HG03457 (cell line): Measurements from ENCODE around the gene SLC35F1.
"Not testable (repeated sequence)": the region's sequence is repeated elsewhere in the genome, so short reads cannot be mapped to it uniquely, and the experiment has no call there.

Experiments used
- ATAC-seq: cut with Tn5 transposase; IDR thresholded peaks from one replicate; pipeline ENCODE4 v1.9.1; 2021; ENCODE audit warnings: moderate number of reproducible peaks; ENCODE audit not compliant: unreplicated experiment

The SLC35F1 gene

DNA sequence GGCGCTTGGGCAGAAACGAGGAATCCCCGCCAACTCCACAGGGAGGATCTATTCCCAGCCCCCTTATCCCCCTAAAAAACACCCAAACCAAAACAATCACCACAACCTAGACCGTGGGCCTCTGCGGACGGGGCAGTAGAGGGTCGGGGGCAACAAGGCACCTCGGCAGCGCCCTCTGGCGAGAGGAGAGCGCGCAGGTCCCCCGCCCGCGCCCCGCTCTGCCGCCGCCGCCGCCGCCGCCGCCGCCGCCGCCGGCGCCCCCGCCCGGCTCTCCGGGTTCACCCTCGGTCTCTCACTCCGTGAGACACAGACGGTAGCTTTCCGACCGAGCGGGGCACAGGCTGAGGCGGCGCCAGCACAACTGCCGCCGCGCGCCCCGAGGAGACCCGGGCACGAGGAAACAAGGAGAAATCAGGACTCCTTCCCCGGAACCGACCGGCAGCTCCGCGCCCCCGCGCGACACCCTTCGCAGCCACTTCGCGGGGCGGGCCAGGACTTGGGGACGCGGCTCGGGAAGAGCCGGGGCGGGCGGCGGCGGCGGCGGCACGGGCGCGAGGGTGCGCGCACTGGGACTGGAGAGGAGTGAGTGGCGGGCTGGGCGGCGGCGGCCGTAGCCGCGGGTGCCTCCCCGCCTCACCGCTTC lies at the start of gene SLC35F1:
SLC35F1 (plus strand) TSS at position 307 of the 643 bp plus-strand sequence.
- peak; percentile 51 for ATAC-seq

DNA sequence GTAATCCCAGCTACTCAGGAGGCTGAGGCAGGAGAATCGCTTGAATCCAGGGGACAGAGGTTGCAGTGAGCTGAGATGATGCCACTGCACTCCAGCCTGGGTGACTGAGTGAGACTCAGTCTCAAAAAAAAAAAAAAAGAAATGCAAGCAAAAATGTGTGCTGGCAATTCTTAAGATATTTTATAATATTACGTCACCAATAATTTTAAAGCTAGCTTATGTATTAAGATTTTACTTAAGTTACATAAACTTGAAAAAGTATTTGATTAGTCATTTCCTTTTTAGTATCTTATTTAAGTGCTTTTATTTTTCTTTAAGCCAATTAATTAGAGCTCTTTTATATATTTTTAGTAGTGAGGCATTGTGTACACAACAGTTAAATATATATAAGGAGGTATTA lies 48.5 kb upstream of the SLC35F1 start:
- ATAC-seq = not testable (repeated sequence)

DNA sequence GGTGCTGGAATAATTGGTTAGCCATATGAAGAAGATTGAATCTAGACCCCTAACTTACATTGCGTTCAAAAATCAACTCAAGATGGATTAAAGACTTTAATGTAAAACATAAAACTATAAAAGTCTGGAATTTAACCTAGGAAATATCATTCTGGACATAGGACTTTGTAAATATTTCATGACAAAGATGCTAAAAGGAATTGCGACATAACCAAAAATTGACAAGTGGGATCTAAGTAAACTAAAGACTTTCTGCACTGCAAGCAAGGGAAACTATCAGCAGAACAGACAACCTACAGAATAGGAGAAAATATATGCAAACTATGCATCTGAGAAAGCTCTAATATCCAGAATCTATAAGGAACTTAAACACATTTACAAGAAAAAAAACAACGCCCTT lies 45.5 kb upstream of the SLC35F1 start:
- ATAC-seq = no peak

DNA sequence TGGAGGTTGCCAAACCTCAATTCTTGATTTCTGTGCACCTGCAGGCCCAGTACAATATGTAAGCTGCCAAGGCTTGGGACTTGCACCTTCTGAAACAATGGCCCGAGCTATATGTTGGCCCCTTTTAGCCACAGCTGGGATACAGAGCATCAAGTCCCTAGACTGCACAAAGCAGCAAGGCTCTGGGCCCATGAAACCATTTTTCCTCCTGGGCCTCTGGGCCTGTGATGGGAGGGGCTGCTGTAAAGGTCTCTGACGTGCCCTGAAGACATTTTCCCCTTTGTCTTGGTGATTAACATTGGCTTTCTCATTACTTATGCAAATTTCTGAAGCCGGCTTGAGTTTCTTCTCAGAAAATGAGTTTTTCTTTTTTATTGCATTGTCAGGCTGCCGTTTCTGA lies 40.5 kb upstream of the SLC35F1 start:
- ATAC-seq = no peak

DNA sequence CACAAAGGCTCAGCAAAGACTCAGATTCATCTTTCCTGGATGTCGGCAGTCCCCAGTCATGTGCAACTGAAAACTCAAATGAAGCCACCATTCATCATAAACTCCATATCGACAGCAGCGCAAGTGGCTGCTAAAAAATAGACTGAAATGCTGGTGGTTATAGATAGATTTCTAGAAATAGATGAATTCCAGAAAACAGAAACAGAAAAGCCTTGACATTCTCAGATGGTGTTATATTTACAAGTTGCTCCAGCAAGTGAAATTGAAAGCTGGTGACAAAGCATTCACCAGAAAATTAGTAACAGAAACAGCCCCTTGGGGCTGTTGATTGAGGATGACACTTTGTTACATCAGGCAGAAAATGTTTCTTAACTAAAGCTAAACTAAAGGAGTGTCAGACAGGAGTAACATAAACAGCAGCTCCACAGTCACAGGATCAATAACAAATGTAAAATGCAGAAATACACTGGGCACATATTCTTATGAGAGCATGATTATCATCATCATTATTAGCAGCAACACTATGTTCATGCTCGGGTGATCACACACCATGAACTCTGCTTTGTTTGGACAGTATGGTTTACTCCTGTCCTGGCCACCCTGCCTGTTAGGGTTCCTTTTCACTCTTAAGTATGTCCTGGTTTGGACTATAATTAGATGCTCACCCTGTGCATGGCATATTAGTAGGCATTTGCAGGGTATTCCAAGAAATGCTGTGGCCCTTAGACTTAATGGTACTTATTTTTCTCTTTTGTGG lies 36.4 kb upstream of the SLC35F1 start:
- ATAC-seq = peak; percentile 84

DNA sequence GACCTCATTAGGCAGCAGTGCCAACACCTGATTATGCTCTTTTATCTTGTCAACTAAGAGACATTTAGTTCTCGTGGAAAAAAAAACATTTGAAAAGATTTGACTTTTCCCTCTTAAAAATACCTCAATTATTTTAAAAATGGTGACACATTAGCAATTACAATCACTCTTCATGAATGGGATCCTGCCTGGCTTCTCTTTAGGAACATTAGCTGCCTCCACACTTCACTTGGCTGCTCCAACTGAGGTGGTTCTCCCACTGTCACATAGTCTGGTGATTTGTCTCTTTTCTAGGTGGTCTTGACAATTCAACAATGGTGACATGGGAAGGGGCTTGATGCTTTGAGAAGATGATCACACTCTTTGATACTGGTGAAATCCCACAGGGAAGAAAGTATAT lies 26.2 kb upstream of the SLC35F1 start:
- ATAC-seq = no peak

DNA sequence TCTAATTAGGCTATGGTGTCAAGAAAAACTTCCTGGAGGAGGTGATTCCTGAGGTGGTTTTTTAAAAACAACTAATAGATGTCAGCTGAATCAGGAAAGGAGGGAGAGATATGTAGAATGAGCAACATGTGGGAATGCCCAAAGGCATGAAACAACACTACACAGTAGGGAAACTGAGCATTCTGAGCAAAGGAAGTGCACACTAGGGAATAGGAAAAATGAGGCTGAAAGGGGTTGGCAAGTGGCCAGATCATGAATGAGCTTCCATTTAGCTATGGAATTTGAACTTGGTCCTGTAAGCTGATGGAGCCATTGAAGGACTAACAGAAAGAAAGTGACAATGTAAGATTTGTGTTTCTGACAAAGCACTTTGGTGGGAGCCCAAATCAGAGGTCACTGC lies 16.9 kb upstream of the SLC35F1 start:
- ATAC-seq = no peak

DNA sequence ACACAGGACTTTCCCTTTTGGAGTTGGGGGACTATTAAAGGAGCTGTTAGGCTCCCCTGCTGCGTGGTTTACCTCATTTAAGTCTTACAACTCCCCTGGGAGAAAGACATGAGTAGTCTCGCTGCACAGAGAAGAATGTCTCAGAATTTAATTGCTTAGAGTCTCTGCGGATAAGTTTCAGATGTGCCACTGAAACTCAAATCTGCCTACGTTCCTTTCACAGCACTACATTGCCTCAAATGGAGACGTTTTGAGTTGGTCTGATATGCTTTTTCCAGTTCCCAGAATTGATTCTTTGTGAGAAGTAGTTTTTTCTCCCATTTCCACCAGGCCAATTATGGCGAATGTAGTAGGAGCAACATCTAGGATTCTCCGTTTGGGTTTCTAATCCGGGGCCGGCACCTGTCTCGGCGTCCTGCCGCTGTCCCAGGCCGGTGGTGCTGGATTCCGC lies 532 bp upstream of the SLC35F1 start:
- peak; percentile 45 for ATAC-seq

DNA sequence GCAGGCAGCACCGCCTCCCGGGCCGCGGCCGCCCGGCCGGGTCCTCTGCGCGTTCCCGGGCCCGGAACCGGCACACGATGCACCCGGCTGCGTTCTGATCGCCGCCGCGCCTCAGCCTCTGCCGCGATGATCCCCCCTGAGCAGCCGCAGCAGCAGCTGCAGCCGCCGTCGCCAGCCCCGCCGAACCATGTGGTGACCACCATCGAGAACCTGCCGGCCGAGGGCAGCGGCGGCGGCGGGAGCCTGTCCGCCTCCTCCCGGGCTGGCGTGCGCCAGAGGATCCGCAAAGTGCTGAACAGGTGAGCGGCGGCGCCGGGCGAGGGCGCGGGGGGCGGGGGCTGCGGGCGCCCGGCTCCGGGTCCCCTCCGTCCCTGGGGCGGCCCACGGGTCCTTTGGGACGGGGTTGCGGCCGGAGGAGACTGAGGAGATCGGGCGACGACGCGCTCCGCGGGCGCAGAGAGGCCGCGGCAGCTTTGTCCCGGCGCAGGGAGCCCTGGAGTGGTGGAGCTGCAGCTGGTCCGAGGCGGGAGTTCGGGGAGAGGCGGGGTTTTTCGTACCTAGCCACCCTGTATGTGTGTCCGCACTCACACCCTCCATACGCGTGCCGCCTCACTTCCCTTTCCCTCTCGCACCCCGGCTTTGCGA lies 659 bp downstream of the SLC35F1 start:
- peak; percentile 2 for ATAC-seq

DNA sequence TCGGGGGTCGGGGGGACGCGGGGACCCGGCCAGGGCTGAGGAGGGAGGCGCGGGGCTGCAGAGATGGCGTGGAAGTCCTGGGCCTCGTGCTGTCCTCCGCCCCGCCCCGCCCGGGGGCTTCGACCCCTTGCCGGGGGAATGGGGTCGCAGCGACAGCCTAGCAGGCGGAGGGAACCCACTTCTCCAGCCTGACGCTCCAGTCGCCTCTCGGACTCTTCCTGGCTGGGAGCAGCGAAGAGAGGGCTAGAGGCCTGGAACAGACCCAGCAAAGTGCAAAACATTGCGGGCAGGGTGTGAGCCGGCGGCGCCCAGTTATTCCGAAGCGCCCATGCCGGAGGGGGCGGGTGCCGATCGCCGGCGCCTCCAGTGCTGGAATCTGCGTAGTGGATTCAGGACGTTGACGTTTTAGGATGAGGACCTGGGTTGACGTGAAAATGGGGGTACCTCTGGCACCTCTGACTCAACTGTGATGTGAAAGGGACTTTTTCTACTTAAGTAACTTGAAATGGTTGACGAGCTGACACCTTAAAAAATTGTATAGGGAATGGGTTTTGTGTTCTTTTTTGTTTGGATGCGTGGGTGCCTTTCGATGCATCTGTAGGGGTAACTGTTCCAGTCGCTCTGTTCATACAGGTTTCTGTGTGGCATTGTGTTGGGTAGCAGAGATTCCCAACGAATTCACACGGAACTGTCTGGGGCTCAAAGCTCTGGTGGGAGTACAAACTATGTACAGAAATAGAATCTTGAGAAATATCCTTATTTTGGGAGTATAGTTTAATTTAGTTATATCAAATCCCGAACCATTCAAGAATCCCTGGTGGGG lies 1.4 kb downstream of the SLC35F1 start:
- no peak for ATAC-seq

DNA sequence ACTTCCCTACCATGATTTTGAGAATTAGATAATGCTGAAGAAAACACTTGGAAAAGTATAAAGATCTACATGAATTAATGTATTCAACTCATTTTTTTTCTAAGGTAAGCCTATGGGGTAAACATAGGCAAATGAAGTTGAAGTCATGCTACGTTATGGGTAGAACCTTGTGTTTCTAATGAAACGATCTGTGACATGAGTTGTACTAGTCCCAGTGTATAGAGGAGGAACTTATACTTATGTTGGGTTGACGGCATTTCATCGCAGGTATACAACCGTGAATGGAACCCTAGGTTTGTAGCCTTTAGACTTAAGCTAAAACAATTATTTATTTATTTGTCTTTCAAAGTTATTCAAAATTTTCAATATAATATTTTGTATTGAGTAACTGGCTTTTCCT lies 2.6 kb downstream of the SLC35F1 start:
- no peak for ATAC-seq

DNA sequence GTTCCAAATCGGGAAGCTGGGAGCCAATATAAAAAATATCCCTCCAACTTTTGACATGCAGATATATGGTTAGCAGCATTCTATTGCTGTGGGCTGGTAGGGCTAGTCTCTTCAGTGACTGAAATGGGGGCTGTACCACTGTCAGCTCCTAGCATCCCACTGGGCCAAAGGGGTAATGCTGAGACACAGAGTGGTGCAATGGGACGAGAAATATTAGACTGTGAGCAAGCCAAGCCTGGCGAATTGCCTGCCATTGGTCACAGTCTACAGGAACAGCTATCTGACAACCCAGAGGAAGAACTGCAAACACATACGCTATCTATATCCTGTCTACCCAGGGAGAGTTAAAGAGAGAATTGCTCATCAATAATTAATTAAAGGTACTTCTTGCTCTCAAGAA lies 3.5 kb downstream of the SLC35F1 start:
- ATAC-seq = no peak

DNA sequence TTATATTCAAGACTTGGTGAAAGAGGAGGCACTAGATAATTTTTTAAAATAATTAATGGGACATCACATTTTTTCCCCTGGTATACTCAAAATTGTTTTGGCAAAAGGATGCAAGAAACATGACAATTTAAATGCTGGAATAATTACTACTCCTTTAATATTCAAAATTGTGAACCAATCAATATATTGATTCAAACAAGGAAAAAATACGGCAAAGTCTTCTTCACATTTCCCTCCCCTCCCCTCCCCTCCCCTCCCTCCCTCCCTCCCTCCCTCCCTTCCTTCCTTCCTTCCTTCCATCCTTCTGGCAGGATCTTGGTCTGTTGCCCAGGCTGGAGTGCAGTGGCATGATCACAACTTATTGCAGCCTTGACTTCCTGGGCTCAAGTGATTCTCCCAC lies 4.1 kb downstream of the SLC35F1 start:
- no peak for ATAC-seq

DNA sequence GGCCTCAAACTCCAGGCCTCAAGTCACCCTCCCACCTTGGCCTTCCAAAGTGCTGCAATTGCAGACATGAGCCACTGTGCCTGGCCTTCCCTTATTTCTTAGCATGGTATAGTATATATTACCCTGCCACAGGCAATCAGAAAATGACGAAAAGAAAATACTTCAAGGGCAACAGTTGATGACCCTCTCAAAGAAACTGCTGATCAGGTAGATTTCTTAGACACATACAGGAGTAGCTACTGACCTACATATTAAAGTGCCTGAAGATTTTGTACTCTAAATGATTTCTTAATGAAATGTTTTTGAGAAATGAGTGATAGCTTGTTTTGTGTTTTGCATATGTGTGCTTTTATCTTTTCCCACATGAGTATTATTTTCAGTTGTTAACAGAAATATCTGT lies 4.6 kb downstream of the SLC35F1 start:
- no peak for ATAC-seq

DNA sequence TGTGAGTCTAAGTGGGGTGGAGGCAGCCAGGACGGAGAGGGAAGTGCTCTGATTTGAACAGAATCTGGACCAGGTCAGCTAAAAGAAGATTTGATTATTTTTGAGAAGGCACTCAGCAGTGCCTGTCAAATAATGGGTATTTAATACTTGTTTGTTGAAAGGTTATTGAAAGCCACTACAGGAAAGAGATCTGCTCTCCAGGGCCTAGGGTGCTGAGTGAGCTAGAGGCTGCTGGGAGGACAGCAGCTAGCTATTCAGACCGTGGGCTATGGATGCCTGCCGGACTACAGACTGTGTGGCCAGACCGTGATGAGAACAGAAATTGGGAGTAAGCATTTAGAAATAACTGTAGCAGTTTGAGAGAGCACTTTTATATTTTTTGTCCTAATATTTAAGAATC lies 8.8 kb downstream of the SLC35F1 start:
- ATAC-seq = no peak

DNA sequence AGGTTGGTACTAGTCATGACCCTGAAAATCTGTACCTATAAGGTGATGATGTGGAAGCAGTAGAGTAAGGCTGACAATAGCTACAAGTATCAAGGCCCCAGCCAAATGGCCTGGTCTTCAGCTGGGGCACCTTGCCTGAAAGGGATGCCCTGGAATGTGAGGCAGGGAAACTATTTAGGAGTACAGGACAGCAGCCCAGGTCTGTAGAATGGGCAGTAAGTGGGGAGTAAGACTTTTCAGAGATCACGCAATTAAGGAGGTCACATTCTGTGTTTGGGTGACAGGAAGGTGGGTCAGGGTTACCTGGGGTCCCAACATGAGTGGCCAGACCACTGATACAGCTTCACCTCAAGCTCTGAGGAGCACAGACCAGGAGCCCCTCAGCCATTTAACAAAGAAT lies 9.4 kb downstream of the SLC35F1 start:
- ATAC-seq = no peak

DNA sequence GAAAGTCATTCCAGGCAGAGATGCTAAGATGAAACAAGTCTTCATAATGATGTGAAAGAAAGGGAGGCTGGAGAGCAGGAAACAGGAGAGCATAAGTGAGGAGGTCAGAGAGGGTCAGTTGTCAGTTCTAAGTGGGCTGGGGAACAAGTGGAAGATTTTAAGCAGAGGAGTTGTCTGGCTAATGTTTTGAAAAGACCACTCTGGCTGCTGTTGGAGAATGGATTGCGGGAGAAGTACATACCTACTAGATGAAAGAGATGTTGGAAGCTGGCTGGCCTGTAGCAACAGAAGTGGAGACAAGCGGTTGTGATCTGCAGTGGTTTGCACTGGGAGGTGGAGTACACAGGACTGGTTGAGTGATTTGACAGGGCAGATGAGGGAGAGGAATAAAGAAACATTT lies 10.1 kb downstream of the SLC35F1 start:
- no peak for ATAC-seq

DNA sequence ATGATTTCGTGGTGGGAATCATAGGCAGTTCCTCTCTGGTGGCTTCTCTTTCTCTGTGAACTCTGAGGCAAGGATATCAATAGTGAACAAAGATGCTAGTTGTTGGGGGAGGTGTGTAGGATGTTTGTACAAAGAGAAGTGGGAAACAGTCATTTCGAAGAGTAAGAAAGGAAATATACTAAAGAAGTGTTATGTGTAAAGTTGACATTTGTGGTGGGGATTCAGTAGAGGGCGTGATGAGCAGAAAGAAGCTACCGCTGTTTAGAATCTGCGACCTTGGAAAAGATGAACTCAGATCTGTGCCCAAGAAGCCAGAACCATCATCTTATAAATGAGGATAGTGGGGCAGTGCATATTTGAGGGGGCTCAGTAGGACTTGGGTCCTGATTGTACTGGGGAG lies 11.4 kb downstream of the SLC35F1 start:
- no peak for ATAC-seq

DNA sequence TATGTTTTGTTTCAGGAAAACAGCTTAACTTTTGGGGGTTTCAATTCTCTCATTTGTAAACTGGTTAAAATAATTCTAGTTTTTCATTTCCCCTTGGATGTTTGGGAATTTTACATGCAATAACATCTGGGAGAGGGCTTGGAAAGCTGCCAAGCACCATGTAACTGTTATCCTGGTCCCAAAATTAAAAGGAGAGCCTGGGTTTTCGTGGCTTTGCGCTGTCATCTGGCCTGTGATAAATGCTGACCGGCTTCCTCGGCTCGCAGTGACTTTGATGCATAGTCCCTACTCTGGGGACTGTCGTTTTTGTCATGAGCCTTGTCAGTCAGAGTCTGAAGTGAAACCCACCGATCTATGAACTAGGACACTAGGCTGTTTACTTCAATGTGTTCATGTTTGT lies 12.2 kb downstream of the SLC35F1 start:
- no peak for ATAC-seq

DNA sequence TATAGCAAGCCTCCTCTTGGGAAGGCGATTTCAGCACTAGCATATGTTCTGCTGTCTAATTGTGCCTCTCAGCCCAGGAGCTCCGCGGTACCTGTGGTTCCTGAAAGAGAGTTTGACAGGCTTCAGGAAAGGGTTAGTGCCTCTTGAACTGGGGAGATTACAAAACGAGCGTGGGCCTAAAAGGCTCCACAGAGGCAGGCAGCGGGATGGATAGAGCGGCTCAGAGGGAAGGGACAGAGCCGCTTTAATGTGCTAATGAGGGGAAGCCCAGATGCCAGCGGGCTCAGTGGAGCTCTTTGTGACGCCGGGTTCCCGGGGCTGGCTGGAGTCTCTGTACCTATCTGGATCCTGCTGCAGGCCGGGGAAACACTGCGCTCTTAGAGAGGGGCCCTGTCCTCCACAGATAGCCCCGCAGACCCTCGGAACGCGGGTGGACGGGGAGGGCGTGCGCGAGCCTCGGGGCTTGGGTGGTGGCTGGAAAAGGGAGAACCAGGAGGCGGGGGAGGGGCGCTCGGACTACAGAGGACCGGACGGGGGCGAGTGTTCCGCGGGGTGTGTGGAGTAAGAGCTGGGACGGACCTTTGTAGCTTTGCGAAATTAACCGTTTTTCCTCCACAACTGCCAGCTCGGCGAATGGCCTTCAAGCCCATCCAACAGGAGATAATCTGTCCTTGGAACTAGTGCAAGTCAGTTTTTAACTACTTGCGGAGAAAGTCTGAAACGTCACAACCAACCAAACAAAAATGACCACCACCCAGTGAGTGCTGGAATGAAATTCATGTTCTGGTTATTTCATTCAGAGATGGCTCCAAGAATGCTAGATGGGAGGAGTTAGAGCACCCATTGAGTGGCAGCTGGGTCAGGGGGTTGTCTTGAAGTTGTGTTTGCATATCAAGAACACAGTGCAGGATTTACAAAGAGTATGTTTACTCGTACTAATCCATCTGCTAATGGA lies 13.0 kb downstream of the SLC35F1 start:
- ATAC-seq = no peak
